ENCODE results near the gene RBL2.
"Not testable (repeated sequence)": the region's sequence is repeated elsewhere in the genome, so short reads cannot be mapped to it uniquely, and the experiment has no call there.

GRCh38 chr16:53539759-53540718 lies 105.8 kb downstream of the RBL2 start:
- TF ChIP-seq, protein P1, sequence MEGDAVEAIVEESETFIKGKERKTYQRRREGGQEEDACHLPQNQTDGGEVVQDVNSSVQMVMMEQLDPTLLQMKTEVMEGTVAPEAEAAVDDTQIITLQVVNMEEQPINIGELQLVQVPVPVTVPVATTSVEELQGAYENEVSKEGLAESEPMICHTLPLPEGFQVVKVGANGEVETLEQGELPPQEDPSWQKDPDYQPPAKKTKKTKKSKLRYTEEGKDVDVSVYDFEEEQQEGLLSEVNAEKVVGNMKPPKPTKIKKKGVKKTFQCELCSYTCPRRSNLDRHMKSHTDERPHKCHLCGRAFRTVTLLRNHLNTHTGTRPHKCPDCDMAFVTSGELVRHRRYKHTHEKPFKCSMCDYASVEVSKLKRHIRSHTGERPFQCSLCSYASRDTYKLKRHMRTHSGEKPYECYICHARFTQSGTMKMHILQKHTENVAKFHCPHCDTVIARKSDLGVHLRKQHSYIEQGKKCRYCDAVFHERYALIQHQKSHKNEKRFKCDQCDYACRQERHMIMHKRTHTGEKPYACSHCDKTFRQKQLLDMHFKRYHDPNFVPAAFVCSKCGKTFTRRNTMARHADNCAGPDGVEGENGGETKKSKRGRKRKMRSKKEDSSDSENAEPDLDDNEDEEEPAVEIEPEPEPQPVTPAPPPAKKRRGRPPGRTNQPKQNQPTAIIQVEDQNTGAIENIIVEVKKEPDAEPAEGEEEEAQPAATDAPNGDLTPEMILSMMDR (conservative IDR thresholded peaks at IDR 0.05; ENCODE audit: low read length), result not testable (repeated sequence)
- TF ChIP-seq EZH2phosphoT487 (IDR thresholded peaks at IDR 0.05; ENCODE audit: borderline replicate concordance), result not testable (repeated sequence)

All from Loucy (cell line).